GM06990 (cell line): Measurements from ENCODE around the gene ARFGAP2.

Experiments
- DNase-seq: peaks from one replicate; pipeline ENCODE4 v3.0.0-alpha.2; 2011; ENCODE audit not compliant: insufficient read length; ENCODE audit errors: extremely low read depth
- H3K27me3 ChIP-seq: replicated peaks from 2 replicates; pipeline ENCODE4 v1.6.0; 2011; ENCODE audit warnings: low read length; ENCODE audit not compliant: control insufficient read depth, insufficient read depth
- H3K36me3 ChIP-seq: 2 replicates; pipeline ENCODE4 v1.5.1; 2011; ENCODE audit warnings: low read length; ENCODE audit not compliant: control insufficient read depth, insufficient read depth
- H3K4me3 ChIP-seq: replicated peaks from 2 replicates; pipeline ENCODE4 v1.5.1; 2011; ENCODE audit warnings: low read depth, mild to moderate bottlenecking, control low read depth, low read length
- TF ChIP-seq, protein P1 (sequence below): IDR thresholded peaks from 2 replicates; pipeline ENCODE4 v1.5.1; 2011; ENCODE audit warnings: low read length, control low read depth, mild to moderate bottlenecking, inconsistent platforms; ENCODE audit not compliant: insufficient read depth, poor library complexity, severe bottlenecking

The ARFGAP2 gene

DNA sequence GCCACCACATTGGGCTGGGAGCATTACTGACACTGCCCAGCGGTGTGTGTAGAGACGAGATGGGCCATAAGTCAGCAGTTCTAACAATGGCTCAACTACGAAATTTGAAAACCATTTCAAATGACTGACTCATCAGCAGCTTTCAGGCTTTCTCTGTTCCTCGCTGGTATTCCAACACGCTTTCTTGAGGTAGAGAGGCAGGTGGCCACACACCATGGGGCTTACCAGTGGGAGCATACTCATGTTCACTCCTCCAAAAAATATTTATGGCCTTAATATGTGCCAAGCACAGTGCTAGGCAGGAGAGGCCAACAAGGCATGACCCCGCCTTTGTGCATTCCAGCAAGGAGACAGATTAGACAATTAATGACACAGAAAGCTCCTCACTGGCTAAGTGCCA is 20.3 kb downstream of the ARFGAP2 start:
- Histone ChIP-seq H3K36me3 (peaks cover 1% of the 10 kb centered on the region), H3K4me3 (no peak overlapping the region), H3K27me3 (no peaks in the 10 kb centered on the region)
- no peak for DNase-seq
- TF ChIP-seq, protein P1, sequence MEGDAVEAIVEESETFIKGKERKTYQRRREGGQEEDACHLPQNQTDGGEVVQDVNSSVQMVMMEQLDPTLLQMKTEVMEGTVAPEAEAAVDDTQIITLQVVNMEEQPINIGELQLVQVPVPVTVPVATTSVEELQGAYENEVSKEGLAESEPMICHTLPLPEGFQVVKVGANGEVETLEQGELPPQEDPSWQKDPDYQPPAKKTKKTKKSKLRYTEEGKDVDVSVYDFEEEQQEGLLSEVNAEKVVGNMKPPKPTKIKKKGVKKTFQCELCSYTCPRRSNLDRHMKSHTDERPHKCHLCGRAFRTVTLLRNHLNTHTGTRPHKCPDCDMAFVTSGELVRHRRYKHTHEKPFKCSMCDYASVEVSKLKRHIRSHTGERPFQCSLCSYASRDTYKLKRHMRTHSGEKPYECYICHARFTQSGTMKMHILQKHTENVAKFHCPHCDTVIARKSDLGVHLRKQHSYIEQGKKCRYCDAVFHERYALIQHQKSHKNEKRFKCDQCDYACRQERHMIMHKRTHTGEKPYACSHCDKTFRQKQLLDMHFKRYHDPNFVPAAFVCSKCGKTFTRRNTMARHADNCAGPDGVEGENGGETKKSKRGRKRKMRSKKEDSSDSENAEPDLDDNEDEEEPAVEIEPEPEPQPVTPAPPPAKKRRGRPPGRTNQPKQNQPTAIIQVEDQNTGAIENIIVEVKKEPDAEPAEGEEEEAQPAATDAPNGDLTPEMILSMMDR = no peak

DNA sequence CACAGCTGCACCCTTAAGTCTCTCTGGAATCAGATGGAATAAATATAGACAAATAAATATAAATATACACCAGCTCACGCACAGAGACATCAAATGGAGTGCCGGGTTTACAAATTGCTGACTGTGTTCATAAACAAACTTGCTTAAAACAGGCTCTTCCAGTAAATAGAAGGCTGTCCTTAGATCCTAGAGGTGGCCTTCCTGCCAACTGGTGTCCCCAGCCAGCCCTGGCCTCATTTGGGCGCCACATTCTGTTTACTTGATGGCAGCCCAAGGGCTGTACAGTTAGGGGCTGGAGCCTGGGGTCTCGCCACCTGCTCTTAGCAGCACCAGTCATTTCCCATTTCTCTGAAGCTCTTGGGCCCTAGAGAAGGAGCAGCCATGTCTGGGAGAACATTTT is 20.8 kb downstream of the ARFGAP2 start:
- DNase-seq = no peak
- TF ChIP-seq, protein P1 = no peak
- no peak overlapping the region for H3K4me3 ChIP-seq
- H3K27me3 ChIP-seq = no peaks in the 10 kb centered on the region
- H3K36me3 ChIP-seq = peaks cover 1% of the 10 kb centered on the region

DNA sequence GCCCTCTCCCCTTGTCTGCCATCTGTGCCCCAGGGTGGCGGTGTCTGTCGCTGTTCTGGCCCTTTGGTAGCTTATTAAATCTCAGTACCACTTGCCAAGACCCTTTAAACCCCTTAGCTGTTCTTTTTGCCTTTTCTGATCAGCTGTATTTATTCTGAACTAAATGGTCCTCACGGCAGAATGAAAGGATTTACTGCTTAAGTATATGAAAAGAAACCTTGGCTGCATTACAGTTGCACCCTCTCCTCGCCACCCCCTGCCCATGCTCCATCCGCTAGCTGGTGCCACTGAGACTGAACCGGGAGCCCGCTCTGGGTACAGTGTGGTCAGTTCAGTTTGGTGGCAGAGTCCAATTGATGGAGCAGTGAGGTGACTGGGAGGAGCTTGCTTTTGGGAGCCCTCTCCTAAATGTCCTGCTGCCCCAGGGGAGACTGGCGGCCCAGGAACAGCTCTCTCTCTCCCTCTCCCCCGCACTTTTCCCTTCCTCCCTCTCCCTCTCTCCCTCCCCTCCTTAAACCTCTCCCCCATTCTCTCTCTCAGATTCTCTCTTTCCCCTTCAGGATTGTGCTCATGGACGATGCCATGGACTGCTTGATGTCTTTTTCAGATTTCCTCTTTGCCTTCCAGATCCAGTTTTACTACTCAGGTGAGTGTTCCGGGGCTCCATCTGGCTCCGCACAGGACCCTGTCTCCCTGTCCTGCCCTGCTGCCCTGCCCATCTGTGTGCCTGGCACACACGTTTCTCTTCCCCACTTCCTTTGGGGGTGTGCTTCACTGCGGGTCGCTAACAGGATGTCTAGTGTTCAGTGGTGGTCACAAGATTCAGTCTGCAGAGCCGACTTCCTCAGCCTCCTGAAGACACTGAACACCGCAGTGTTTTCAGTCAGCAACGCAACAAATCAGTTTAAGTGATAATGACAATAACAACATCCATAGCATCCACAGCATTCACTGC is 21.8 kb downstream of the ARFGAP2 start:
- no peaks in the 10 kb centered on the region for H3K27me3 ChIP-seq
- TF ChIP-seq, protein P1 = no peak
- H3K4me3 ChIP-seq = no peak overlapping the region
- H3K36me3 ChIP-seq = peaks cover 1% of the 10 kb centered on the region
- DNase-seq = no peak

DNA sequence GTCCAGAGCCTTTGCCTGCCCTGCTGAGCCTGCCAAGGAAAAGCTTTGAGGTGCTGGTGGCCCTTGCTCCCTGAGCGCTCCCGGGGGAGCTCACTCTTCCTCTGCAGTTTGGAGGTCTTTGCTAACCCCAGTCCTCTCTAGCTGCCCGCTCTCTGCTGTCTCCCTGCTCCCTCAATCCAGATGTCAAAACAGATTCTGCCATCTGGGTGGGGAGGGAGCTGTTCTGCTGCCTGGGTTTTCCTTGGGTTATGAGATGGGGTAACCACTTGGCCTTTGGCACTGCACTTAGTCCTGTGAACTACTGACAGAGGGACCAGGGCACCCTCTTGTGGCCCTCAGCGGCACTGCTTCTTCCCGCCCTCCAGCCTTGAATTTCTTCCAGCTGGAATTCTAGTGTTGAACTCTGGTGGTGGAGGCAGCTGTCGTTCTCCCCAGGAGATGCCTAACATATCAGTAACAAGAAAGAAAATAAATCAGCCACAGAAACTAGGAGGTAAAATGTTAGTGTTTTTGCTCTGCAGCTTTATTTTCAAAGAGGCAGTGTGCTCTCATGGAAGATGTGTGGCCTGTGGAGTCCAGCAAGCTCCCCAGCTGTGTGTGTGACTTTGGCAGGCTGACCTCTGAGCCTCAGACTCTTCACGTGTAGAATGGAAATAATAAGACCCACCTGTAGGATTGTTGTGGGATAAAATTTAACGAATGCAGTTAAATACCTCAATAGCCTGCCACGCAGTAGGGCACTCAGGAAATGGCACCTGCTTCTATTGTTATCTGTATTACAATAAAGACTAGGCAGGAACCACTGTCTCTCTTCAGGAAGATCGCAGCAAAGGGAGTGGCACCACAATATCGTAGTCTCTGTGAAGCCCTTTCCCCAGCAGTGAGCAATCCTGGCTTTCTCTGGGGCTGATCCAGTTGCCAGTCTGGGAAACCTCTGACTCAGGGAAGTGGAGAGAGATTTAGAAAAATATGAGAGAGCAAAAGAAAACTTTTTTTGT is 23.4 kb downstream of the ARFGAP2 start:
- H3K4me3 ChIP-seq = no peak overlapping the region
- TF ChIP-seq, protein P1 = peak; percentile 99
- peak; percentile 45 for DNase-seq
- peaks cover 1% of the 10 kb centered on the region for H3K36me3 ChIP-seq
- no peaks in the 10 kb centered on the region for H3K27me3 ChIP-seq

DNA sequence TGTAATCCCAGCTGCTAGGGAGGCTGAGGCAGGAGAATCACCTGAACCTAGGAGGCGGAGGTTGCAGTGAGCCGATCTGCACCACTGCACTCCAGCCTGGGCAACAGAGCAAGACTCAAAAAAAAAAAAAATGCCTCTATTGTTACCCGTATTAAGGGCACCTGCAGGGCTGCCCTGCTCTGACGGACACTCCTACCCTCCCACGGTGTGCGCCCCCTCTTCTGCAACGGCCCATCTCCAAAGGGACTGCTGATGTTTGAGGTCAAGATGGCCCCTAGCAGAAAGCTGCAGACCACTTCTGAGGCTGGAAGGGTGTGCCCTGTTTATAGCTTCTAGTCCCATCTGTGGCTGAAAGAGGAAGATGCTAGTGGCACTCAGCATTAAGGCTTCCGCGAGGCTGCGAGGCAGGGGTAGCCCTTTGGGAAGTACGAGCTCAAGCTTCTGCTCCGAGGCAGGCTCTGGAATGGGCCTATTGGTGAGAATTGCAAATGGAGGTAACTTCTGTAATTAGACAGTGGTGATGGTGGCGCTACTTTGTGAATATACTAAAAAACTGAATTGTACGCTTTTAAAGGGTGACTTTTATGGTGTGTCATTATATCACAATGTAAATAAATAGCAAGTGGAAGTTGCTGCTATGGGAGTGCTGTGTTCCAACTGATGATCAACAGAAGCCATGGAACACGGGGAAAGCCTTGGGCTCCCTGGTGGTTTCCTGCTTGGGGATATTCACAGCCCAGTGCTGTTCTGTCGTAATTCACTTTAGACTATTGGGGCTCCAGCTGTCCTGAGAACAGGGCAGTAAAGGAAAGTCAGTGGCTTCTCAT is 24.3 kb downstream of the ARFGAP2 start:
- no peak for DNase-seq
- no peak overlapping the region for H3K4me3 ChIP-seq

More for the DNA sequence above, 24.3 kb downstream of the ARFGAP2 start:
- Histone ChIP-seq H3K36me3 (peaks cover 1% of the 10 kb centered on the region), H3K27me3 (no peaks in the 10 kb centered on the region)
- TF ChIP-seq, protein P1 = no peak
